ENCODE measurements around the gene HOXA6. TPM values are rescaled to one million over a fixed set of nuclear protein-coding genes. Genes with fewer than 3 reads are reported as not detected.

Gene HOXA6
- total RNA-seq, 1 experiment from 2014 or later: 3.3 TPM

GRCh38 chr7:27158436-27159265 lies 11.1 kb upstream of the HOXA6 start:
- Histone ChIP-seq H3K4me1 (ENCODE audit: control insufficient read depth, insufficient read depth, low read length) (0 out of 2 replicates have a peak, but pooled peaks cover 3% of the 10 kb centered on the region), H3K27me3 (ENCODE audit: control insufficient read depth, insufficient read depth, low read length) (no peaks in the 10 kb centered on the region), H3K27ac (ENCODE audit: low read length) (no peak overlapping the region), H3K4me3 (ENCODE audit: low read depth in 2 of 2, low read length in 2 of 2) (no peak overlapping the region), H3K9me3 (ENCODE audit: control insufficient read depth, insufficient read depth, low read depth, low read length) (no peaks in the 10 kb centered on the region), H3K36me3 (ENCODE audit: control insufficient read depth, insufficient read depth, low read length) (no peaks in the 10 kb centered on the region; the same call in 1 of the 2 replicates)
- POLR2A ChIA-PET: no interaction called here
- BruUV-seq (replicated peaks): no TSS peak
- TF ChIP-seq SIN3A (IDR thresholded peaks at IDR 0.05; ENCODE audit: borderline replicate concordance, insufficient read depth, low read depth, low read length) (no peak), TCF7L2 (IDR thresholded peaks at IDR 0.05; ENCODE audit: low read depth, low read length) (no peak), CTCF (IDR thresholded peaks at IDR 0.05) (no peak), POLR2AphosphoS5 (IDR thresholded peaks at IDR 0.05; ENCODE audit: low read depth, low read length) (no peak), REST (IDR thresholded peaks at IDR 0.05; ENCODE audit: insufficient read depth in 1 of 2, low read depth in 2 of 2, low read length in 1 of 2) (no peak)
- DNase-seq (ENCODE audit: low read depth, low spot score) (no peak), ATAC-seq (no peak)
- in situ Hi-C loops (cut with HindIII; ENCODE audit: low pct_unique_long_range_greater_than_20kb, low sequenced_read_pairs): no loop called here
- intact Hi-C loops (cut with micrococcal nuclease; ENCODE audit: unreplicated experiment): no loop called here
- CTCF ChIA-PET: interaction anchor here (0.5 to 1.2 kb wide), 3 partner anchors 315 to 629 kb away, joined by 3 to 4 read pairs (median 3); no protein-coding TSS in a partner anchor

GRCh38 chr7:27157702-27158431 lies 10.3 kb upstream of the HOXA6 start:
- TF ChIP-seq POLR2AphosphoS5 (IDR thresholded peaks at IDR 0.05; ENCODE audit: low read depth, low read length) (no peak), CTCF (IDR thresholded peaks at IDR 0.05) (no peak), REST (IDR thresholded peaks at IDR 0.05; ENCODE audit: insufficient read depth in 1 of 2, low read depth in 2 of 2, low read length in 1 of 2) (no peak), SIN3A (IDR thresholded peaks at IDR 0.05; ENCODE audit: borderline replicate concordance, insufficient read depth, low read depth, low read length) (no peak), TCF7L2 (IDR thresholded peaks at IDR 0.05; ENCODE audit: low read depth, low read length) (no peak)
- Histone ChIP-seq H3K27me3 (ENCODE audit: control insufficient read depth, insufficient read depth, low read length) (no peaks in the 10 kb centered on the region), H3K36me3 (ENCODE audit: control insufficient read depth, insufficient read depth, low read length) (no peaks in the 10 kb centered on the region; the same call in 1 of the 2 replicates), H3K9me3 (ENCODE audit: control insufficient read depth, insufficient read depth, low read depth, low read length) (no peaks in the 10 kb centered on the region), H3K4me3 (ENCODE audit: low read depth in 2 of 2, low read length in 2 of 2) (no peak overlapping the region), H3K27ac (ENCODE audit: low read length) (no peak overlapping the region), H3K4me1 (ENCODE audit: control insufficient read depth, insufficient read depth, low read length) (0 out of 2 replicates have a peak, but pooled peaks cover 3% of the 10 kb centered on the region)
- ChIA-PET CTCF (no interaction called here), POLR2A (no interaction called here)
- DNase-seq (ENCODE audit: low read depth, low spot score) (no peak), ATAC-seq (no peak)
- no TSS peak for BruUV-seq (replicated peaks)
- in situ Hi-C loops (cut with HindIII; ENCODE audit: low pct_unique_long_range_greater_than_20kb, low sequenced_read_pairs): no loop called here
- intact Hi-C loops (cut with micrococcal nuclease; ENCODE audit: unreplicated experiment): no loop called here

All from Panc1 (cell line).